ENCODE data around the gene PKNOX2. TPM values are rescaled to one million over a fixed set of nuclear protein-coding genes. Genes with fewer than 3 reads are reported as not detected.

The PKNOX2 gene
- total RNA-seq, 1 donor from 2014 or later: 12.1 TPM

GRCh38 chr11:125379981-125380380, 215.4 kb downstream of the PKNOX2 start:
- DNase-seq (ENCODE audit: low spot score in 2 of 2): no peak
- no peaks in the 10 kb centered on the region for H3K36me3 ChIP-seq
- H3K4me1 ChIP-seq: peaks cover 4 to 19% of the 10 kb centered on the region in 2 donors
- intact Hi-C loops (cut with DNase I): loop anchor here (5.0 kb wide), 1 partner anchor 732 kb away; no protein-coding TSS in a partner anchor
- TF ChIP-seq CTCF (IDR thresholded peaks at IDR 0.05): no peak
- no peaks in the 10 kb centered on the region for H3K9me3 ChIP-seq
- H3K27ac ChIP-seq: no peak overlapping the region
- H3K27me3 ChIP-seq: no peaks in the 10 kb centered on the region
- no peak overlapping the region for H3K4me3 ChIP-seq

- peaks cover 4 to 10% of the 10 kb centered on the region in 2 donors for H3K4me1 ChIP-seq
- H3K27me3 ChIP-seq: no peaks in the 10 kb centered on the region
- no peak for DNase-seq (ENCODE audit: low spot score in 2 of 2)
- no peak for TF ChIP-seq CTCF (IDR thresholded peaks at IDR 0.05)
- no peak overlapping the region for H3K4me3 ChIP-seq
- H3K27ac ChIP-seq: no peak overlapping the region
- no peaks in the 10 kb centered on the region for H3K9me3 ChIP-seq
- intact Hi-C loops (cut with DNase I): no loop called here
- no peaks in the 10 kb centered on the region for H3K36me3 ChIP-seq
Observed at GRCh38 chr11:125380756-125381445, 216.3 kb downstream of the PKNOX2 start.

- no peaks in the 10 kb centered on the region for H3K27me3 ChIP-seq
- no peak overlapping the region for H3K27ac ChIP-seq
- H3K9me3 ChIP-seq: no peaks in the 10 kb centered on the region
- TF ChIP-seq CTCF (IDR thresholded peaks at IDR 0.05): no peak
- H3K36me3 ChIP-seq: no peaks in the 10 kb centered on the region
- no peak overlapping the region for H3K4me3 ChIP-seq
- H3K4me1 ChIP-seq: peaks cover 2 to 3% of the 10 kb centered on the region in 2 donors
- DNase-seq (ENCODE audit: low spot score in 2 of 2): no peak
- intact Hi-C loops (cut with DNase I): no loop called here
Observed at GRCh38 chr11:125381499-125382044, 217.0 kb downstream of the PKNOX2 start.

- Histone ChIP-seq H3K4me3 (no peak overlapping the region), H3K4me1 (no peaks in the 10 kb centered on the region), H3K36me3 (no peaks in the 10 kb centered on the region), H3K9me3 (no peaks in the 10 kb centered on the region), H3K27me3 (no peaks in the 10 kb centered on the region), H3K27ac (no peak overlapping the region)
- no peak for DNase-seq (ENCODE audit: low spot score in 2 of 2)
- TF ChIP-seq CTCF (IDR thresholded peaks at IDR 0.05): no peak
- intact Hi-C loops (cut with DNase I): no loop called here
Observed at GRCh38 chr11:125382314-125382791, 217.8 kb downstream of the PKNOX2 start.

- DNase-seq (ENCODE audit: low spot score in 2 of 2): no peak
- H3K27ac ChIP-seq: no peak overlapping the region
- no peaks in the 10 kb centered on the region for H3K27me3 ChIP-seq
- H3K36me3 ChIP-seq: no peaks in the 10 kb centered on the region
- TF ChIP-seq CTCF (IDR thresholded peaks at IDR 0.05): no peak
- H3K9me3 ChIP-seq: no peaks in the 10 kb centered on the region
- no peak overlapping the region for H3K4me3 ChIP-seq
- H3K4me1 ChIP-seq: no peaks in the 10 kb centered on the region
- intact Hi-C loops (cut with DNase I): no loop called here
Observed at GRCh38 chr11:125382822-125383221, 218.3 kb downstream of the PKNOX2 start.

Data from ascending aorta (tissue), 2 donors.